22Rv1 (cell line): ENCODE measurements around the gene SERPINB4.
"Not testable (repeated sequence)": the region's sequence is repeated elsewhere in the genome, so short reads cannot be mapped to it uniquely, and the experiment has no call there.

Experiments
- H3K27ac ChIP-seq: fragments of 450-650 bp; 2 replicates; pipeline ENCODE4 v1.5.1; 2017
- CTCF ChIP-seq: fragments of 450-650 bp; IDR thresholded peaks from 2 replicates; pipeline ENCODE4 v1.5.1; 2017; ENCODE audit warnings: mild to moderate bottlenecking
- ZFX ChIP-seq: fragments of 450-650 bp; IDR thresholded peaks from 2 replicates; pipeline ENCODE4 v1.6.1; 2017; ENCODE audit warnings: antibody characterized with exemption, borderline replicate concordance

The SERPINB4 gene

GRCh38 chr18:63646936-63647335 is 2.9 kb upstream of the SERPINB4 start:
- H3K27ac ChIP-seq: no peak overlapping the region
- TF ChIP-seq ZFX (no peak), CTCF (no peak)

- H3K27ac ChIP-seq: not testable (repeated sequence)
Observed at GRCh38 chr18:63644694-63645093, 638 bp upstream of the SERPINB4 start.

- not testable (repeated sequence) for H3K27ac ChIP-seq
Observed at GRCh38 chr18:63642668-63643356, 1.2 kb downstream of the SERPINB4 start.

GRCh38 chr18:63641157-63641680 is 2.8 kb downstream of the SERPINB4 start:
- H3K27ac ChIP-seq: not testable (repeated sequence)

- TF ChIP-seq CTCF: no peak
- no peak for TF ChIP-seq ZFX
- no peak overlapping the region for H3K27ac ChIP-seq
Observed at GRCh38 chr18:63637703-63638102, 6.4 kb downstream of the SERPINB4 start.

- no peak overlapping the region for H3K27ac ChIP-seq
- TF ChIP-seq CTCF (no peak), ZFX (no peak)
Observed at GRCh38 chr18:63627819-63628218, 16.2 kb downstream of the SERPINB4 start.

- no peak for TF ChIP-seq ZFX
- no peak for TF ChIP-seq CTCF
- no peak overlapping the region for H3K27ac ChIP-seq
Observed at GRCh38 chr18:63626431-63626830, 17.6 kb downstream of the SERPINB4 start.

GRCh38 chr18:63624863-63625262 is 19.2 kb downstream of the SERPINB4 start:
- no peak for TF ChIP-seq CTCF
- TF ChIP-seq ZFX: no peak
- H3K27ac ChIP-seq: no peak overlapping the region

GRCh38 chr18:63619661-63620060 is 24.4 kb downstream of the SERPINB4 start:
- H3K27ac ChIP-seq: no peak overlapping the region
- no peak for TF ChIP-seq CTCF
- TF ChIP-seq ZFX: no peak
